ENCODE results near the gene SLC27A4. TPM values are rescaled to one million over a fixed set of nuclear protein-coding genes. Genes with fewer than 3 reads are reported as not detected.

Gene SLC27A4
- total and polyA plus RNA-seq, 11 donors = 10.7 to 48.8 (median 23.2) TPM

GRCh38 chr9:128399861-128400260, 59.5 kb downstream of the SLC27A4 start:
- TF ChIP-seq CTCF (IDR thresholded peaks at IDR 0.05) (no peak), POLR2A (IDR thresholded peaks at IDR 0.05) (no peak)
- H3K9me3 ChIP-seq = no peaks in the 10 kb centered on the region
- H3K36me3 ChIP-seq = no peaks in the 10 kb centered on the region
- H3K4me3 ChIP-seq = no peak overlapping the region
- H3K27me3 ChIP-seq = peaks cover 0 to 43% (median 0%) of the 10 kb centered on the region in 9 donors
- ATAC-seq (no peak), DNase-seq (no peak)
- 73 to 82% (median 75%) methylated on average over 3 of the region's 3 CpGs for WGBS, 4 donors
- no peak overlapping the region for H3K27ac ChIP-seq
- intact Hi-C loops (cut with DNase I) = no loop called here
- peaks cover 0 to 13% (median 8%) of the 10 kb centered on the region in 12 donors for H3K4me1 ChIP-seq

GRCh38 chr9:128404560-128404959, 64.2 kb downstream of the SLC27A4 start:
- peaks cover 0 to 43% (median 1%) of the 10 kb centered on the region in 9 donors for H3K27me3 ChIP-seq
- ATAC-seq (no peak), DNase-seq (no peak)
- peaks cover 0 to 8% (median 0%) of the 10 kb centered on the region in 12 donors for H3K4me1 ChIP-seq
- no peak overlapping the region for H3K27ac ChIP-seq
- no peaks in the 10 kb centered on the region for H3K36me3 ChIP-seq
- TF ChIP-seq POLR2A (IDR thresholded peaks at IDR 0.05) (no peak), CTCF (IDR thresholded peaks at IDR 0.05) (no peak)
- H3K4me3 ChIP-seq = no peak overlapping the region
- H3K9me3 ChIP-seq = no peaks in the 10 kb centered on the region
- WGBS, 4 donors = 77 to 84% (median 82%) methylated on average over 5 of the region's 5 CpGs
- intact Hi-C loops (cut with DNase I) = no loop called here

- 58 to 71% (median 60%) methylated on average over 18 to 20 of the region's 20 CpGs for WGBS, 4 donors
- intact Hi-C loops (cut with DNase I) = no loop called here
- ATAC-seq = peak in 1 of 4 donors; percentile 11
- Histone ChIP-seq H3K27me3 (peaks cover 0 to 42% (median 0%) of the 10 kb centered on the region in 9 donors), H3K36me3 (no peaks in the 10 kb centered on the region), H3K4me1 (peaks cover 0 to 8% (median 0%) of the 10 kb centered on the region in 12 donors), H3K9me3 (no peaks in the 10 kb centered on the region), H3K4me3 (no peak overlapping the region), H3K27ac (no peak overlapping the region)
- no peak for DNase-seq
- no peak for TF ChIP-seq CTCF (IDR thresholded peaks at IDR 0.05)
- TF ChIP-seq POLR2A (IDR thresholded peaks at IDR 0.05) = no peak
These were observed 64.9 kb downstream of the SLC27A4 start for GRCh38 chr9:128405077-128405779.

- peaks cover 0 to 36% (median 0%) of the 10 kb centered on the region in 9 donors for H3K27me3 ChIP-seq
- ATAC-seq = peak in 1 of 4 donors; percentile 10
- intact Hi-C loops (cut with DNase I) = no loop called here
These were observed 65.4 kb downstream of the SLC27A4 start for GRCh38 chr9:128405780-128406171.

More at GRCh38 chr9:128405780-128406171, 65.4 kb downstream of the SLC27A4 start:
- 70 to 87% (median 78%) methylated on average over 5 to 7 of the region's 7 CpGs for WGBS, 4 donors
- no peak overlapping the region for H3K4me3 ChIP-seq
- H3K27ac ChIP-seq = no peak overlapping the region
- no peak for DNase-seq
- no peaks in the 10 kb centered on the region for H3K36me3 ChIP-seq
- TF ChIP-seq CTCF (IDR thresholded peaks at IDR 0.05) (no peak), POLR2A (IDR thresholded peaks at IDR 0.05) (no peak)
- H3K4me1 ChIP-seq = peaks cover 0 to 8% (median 0%) of the 10 kb centered on the region in 12 donors
- no peaks in the 10 kb centered on the region for H3K9me3 ChIP-seq

Data from heart left ventricle (tissue), 16 donors.